Lung (tissue), 12 donors: ENCODE results near the gene HECW1. TPM values are rescaled to one million over a fixed set of nuclear protein-coding genes. Genes with fewer than 3 reads are reported as not detected.

ENCODE experiments used
- ATAC-seq: fragments of 200-7000 bp; cut with Tn5 transposase; one replicate; pipeline ENCODE4 v1.9.1; 2020; ENCODE audit warnings: moderate number of reproducible peaks; ENCODE audit not compliant: insufficient read depth, low FRiP score
- DNase-seq, 3 donors: peaks; one replicate each; pipeline ENCODE4 v3.0.0-alpha.2; 2013 to 2017
- H3K27ac ChIP-seq, 2 donors: one replicate each; pipeline ENCODE4 v1.5.1; 2013; ENCODE audit warnings: mild to moderate bottlenecking in 2 of 2, moderate library complexity in 2 of 2, control low read depth in 1 of 2, inconsistent platforms in 1 of 2, low read depth in 1 of 2, low read length in 1 of 2
- H3K27me3 ChIP-seq, 3 donors: one replicate each; pipeline ENCODE4 v1.5.1; 2013; ENCODE audit warnings: low read length in 2 of 3; ENCODE audit not compliant: control insufficient read depth in 3 of 3, insufficient read depth in 3 of 3
- H3K36me3 ChIP-seq, 4 donors: one replicate each; pipeline ENCODE4 v1.5.1; 2013; ENCODE audit warnings: low read length in 4 of 4, mild to moderate bottlenecking in 1 of 4, moderate library complexity in 1 of 4; ENCODE audit not compliant: control insufficient read depth in 4 of 4, insufficient read depth in 4 of 4
- H3K4me1 ChIP-seq, 5 donors: one replicate each; pipeline ENCODE4 v1.5.1; 2013; ENCODE audit warnings: low read length in 5 of 5, mild to moderate bottlenecking in 2 of 5, moderate library complexity in 1 of 5; ENCODE audit not compliant: control insufficient read depth in 5 of 5, insufficient read depth in 5 of 5
- H3K4me3 ChIP-seq: one replicate; pipeline ENCODE4 v1.5.1; 2013; ENCODE audit warnings: mild to moderate bottlenecking, control low read depth, moderate library complexity
- H3K9ac ChIP-seq, 2 donors: one replicate each; pipeline ENCODE4 v1.5.1; 2013; ENCODE audit warnings: low read length in 2 of 2, control low read depth in 1 of 2; ENCODE audit not compliant: insufficient read depth in 1 of 2
- H3K9me3 ChIP-seq, 4 donors: one replicate each; pipeline ENCODE4 v1.5.1; 2013; ENCODE audit warnings: low read length in 3 of 4, mild to moderate bottlenecking in 1 of 4, moderate library complexity in 1 of 4; ENCODE audit not compliant: control insufficient read depth in 4 of 4, insufficient read depth in 3 of 4
- WGBS, 2 donors: extraction: QIAGEN DNeasy Blood & Tissue Kit; methylation state at CpG; one replicate each; pipeline ENCODE4 v1.1.7; 2013; 5-methylcytosine and 5-hydroxymethylcytosine counted together
- polyA plus RNA-seq, 2 donors: library from polyadenylated mRNA; stranded (reverse); fragments of 200-250 nt; gene quantifications; one replicate each; pipeline ENCODE4 v1.2.1, GENCODE V29; 2013
- total RNA-seq, 2 donors: library from RNA; depleted of rRNA in 1 of 2; stranded (reverse); fragments of >200 nt in 1 of 2; gene quantifications; one replicate each; pipeline ENCODE4 v1.2.1, GENCODE V29; 2014 to 2021
- TF ChIP-seq, protein P1 (sequence below): IDR thresholded peaks from 2 replicates; pipeline ENCODE4 v1.5.1; 2012; ENCODE audit warnings: mild to moderate bottlenecking; ENCODE audit errors: control extremely low read depth, extremely low read depth
- donor health status: control.
- donor health status: control.
- donor health status: Bipolar disorder and iron deficiency.
- donor health status: healthy.
- donor health status: DM: yes; HTN: yes; CAD: no.

The HECW1 gene
- total and polyA plus RNA-seq, 4 donors: 0.05 to 0.21 (median 0.13) TPM

DNA sequence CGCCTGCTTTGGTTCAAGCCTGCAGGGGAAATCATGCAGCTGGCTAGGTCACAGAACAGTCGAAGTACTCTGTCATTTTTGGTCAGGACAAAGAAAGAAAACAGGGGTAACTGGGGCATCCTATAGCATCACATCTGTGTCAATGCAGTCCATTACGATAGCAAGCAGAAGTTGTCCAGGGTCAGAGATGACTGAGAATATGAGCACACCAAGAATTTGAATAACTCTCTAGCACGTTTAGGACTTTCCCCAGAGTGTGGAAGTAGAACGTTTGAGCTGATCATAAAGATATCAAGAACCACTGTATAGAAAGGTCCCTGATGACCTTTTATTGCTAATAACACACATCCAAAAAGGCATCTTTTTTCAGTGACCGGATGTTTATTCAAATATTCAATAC is 12.7 kb upstream of the HECW1 start:
- H3K9ac ChIP-seq: no peak overlapping the region
- no peaks in the 10 kb centered on the region for H3K36me3 ChIP-seq
- DNase-seq: no peak
- H3K4me3 ChIP-seq: no peak overlapping the region
- H3K27ac ChIP-seq: no peak overlapping the region
- 62% methylated on average over 6 of the region's 6 CpGs for WGBS, 2 donors
- no peaks in the 10 kb centered on the region for H3K4me1 ChIP-seq
- TF ChIP-seq, protein P1, sequence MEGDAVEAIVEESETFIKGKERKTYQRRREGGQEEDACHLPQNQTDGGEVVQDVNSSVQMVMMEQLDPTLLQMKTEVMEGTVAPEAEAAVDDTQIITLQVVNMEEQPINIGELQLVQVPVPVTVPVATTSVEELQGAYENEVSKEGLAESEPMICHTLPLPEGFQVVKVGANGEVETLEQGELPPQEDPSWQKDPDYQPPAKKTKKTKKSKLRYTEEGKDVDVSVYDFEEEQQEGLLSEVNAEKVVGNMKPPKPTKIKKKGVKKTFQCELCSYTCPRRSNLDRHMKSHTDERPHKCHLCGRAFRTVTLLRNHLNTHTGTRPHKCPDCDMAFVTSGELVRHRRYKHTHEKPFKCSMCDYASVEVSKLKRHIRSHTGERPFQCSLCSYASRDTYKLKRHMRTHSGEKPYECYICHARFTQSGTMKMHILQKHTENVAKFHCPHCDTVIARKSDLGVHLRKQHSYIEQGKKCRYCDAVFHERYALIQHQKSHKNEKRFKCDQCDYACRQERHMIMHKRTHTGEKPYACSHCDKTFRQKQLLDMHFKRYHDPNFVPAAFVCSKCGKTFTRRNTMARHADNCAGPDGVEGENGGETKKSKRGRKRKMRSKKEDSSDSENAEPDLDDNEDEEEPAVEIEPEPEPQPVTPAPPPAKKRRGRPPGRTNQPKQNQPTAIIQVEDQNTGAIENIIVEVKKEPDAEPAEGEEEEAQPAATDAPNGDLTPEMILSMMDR: no peak
- no peak for ATAC-seq
- H3K9me3 ChIP-seq: peaks cover 0 to 2% (median 0%) of the 10 kb centered on the region in 4 donors
- H3K27me3 ChIP-seq: no peaks in the 10 kb centered on the region

DNA sequence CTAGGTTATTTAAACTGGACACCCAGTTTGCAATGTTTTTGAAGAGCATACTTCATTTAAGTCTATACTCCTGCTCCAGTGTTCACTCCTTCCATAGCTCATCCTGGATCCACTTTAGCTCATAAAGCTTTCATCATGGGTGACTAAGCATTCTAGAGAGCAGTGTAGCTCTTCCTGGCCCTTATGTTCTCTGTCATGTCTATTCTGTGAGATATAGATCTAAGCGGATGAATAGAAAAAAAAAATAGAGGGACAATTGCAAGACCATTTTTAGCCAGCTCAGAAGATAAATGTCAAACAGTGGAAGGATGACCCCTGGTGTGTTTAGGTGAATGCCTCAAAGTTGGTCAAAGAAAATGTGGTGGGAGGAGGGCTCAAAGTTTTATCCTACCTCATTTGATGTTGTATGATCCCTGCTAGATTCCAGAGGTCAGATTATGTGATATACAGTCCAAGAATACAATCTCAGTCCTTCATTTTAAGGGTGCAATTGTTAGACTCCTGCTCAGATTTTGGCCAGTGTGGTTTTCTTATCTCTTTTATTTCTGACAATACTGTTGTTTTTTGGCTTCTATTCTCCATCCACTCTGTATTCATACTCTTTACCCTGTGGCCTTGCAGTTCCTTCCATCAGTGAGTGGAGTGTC is 7.5 kb upstream of the HECW1 start:
- WGBS, 2 donors: 87 to 97% methylated on average over 1 of the region's 1 CpG
- TF ChIP-seq, protein P1: no peak

DNA sequence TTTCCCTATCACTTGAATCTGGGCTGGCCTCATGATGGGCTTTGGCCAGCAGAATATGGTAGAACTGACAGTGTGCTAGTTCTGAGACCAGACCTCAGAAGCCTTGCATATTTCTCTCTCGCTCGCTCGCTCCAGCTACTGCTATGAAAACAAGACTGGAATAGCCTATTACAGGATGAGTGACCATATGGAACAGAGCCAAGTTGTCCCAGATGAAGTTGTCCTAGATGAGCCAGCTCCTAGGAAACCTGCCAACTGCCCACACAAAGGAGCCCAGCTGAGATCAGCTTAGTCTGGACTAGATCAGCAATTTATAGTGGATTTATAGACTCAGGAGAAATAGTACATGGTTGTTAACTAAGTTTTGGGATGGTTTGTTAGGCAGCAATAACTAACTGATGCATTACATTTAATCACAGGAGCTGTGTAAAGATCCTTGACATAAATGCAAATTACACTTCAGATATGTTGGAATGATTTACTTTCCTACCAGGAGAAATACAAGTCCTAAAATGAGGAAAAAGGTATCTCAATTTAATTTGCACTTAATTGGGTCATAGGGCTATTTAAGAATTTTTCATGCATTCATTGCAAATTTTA is 6.8 kb upstream of the HECW1 start:
- TF ChIP-seq, protein P1: no peak
- H3K36me3 ChIP-seq: no peaks in the 10 kb centered on the region
- 91 to 93% methylated on average over 3 of the region's 3 CpGs for WGBS, 2 donors
- DNase-seq: no peak
- no peak for ATAC-seq
- H3K27ac ChIP-seq: no peak overlapping the region
- no peak overlapping the region for H3K4me3 ChIP-seq
- H3K9ac ChIP-seq: no peak overlapping the region
- H3K27me3 ChIP-seq: peaks cover 0 to 19% (median 13%) of the 10 kb centered on the region in 3 donors
- H3K9me3 ChIP-seq: no peaks in the 10 kb centered on the region
- no peaks in the 10 kb centered on the region for H3K4me1 ChIP-seq

More for the DNA sequence above, 7.5 kb upstream of the HECW1 start:
- Histone ChIP-seq H3K4me3 (no peak overlapping the region), H3K27me3 (peaks cover 0 to 14% (median 7%) of the 10 kb centered on the region in 3 donors), H3K27ac (no peak overlapping the region), H3K9ac (no peak overlapping the region), H3K4me1 (no peaks in the 10 kb centered on the region), H3K36me3 (no peaks in the 10 kb centered on the region), H3K9me3 (no peaks in the 10 kb centered on the region)
- ATAC-seq (no peak), DNase-seq (no peak)
